ENCODE data around the gene VPS35.
A peak's percentile ranks its signal among the peaks of the same experiment; 100 is the strongest.
"Not testable (repeated sequence)": the region's sequence is repeated elsewhere in the genome, so short reads cannot be mapped to it uniquely, and the experiment has no call there.

VPS35 gene

DNA sequence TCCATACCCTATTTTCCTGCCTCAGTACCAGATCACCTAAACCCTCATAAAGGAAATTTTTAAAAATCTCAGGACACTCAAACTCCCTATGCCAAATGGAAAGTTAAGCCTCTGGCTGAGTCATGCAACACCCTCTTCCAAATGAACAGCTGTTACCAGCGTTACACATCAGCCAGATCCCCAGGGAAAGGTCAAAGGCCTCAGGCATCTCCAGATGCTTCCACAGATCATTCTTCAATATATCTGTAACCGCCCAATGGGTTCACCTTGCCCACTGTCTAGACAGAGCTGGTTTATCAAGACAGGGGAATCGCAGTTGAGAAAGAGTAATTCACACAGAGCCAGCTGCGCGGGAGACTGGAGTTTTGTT lies 38.7 kb downstream of the VPS35 start:
- DNase-seq: no peak

DNA sequence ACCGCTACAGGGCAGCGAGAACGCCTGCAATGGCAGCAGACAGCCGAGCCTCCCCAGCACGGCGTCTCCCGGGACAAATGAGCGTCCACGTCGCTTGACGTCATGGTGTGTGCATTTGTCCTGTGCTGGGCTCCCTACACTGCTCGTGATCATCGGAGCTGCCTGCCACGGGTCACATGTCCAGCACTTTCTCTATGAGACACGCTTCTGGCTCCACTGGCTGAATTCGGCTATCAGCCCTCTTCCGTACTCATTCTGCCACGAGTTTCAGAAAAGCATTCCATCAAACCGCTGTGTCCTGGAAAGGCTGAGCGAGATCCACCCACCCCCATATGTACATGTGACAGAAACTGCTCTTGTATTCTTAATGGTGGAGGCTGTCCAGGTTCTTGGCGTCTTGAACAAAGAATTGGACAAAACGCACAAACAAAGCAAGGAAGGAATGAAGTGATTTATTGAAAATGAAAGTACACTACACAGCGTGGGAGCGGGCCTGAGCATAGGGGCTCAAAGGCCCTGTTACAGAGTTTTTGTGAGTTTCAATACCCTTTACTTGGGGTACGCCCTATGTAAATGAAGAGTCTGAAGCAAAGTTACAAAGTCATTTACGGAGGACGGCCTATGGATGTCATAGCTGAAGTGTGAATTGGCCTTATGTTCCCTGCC lies 39.3 kb downstream of the VPS35 start:
- no peak for DNase-seq

DNA sequence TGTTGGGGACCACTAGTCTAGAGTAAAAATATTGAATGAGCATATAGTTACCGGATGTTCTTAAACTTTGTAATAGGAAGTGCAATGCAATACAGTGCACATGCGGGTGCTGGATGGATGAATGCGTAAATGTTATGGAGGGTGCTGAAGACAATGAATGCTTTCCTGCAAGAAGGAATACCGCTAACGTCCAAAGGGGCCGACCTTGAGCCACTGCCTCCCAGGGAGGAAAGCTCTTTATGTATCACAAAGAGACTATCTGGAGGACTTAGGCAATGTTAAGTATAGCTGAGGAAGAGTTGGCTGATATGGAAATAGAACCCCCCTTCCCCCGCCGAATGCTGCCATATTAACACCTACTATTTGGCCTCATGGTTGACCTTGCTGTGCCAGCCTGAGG lies 40.3 kb downstream of the VPS35 start:
- no peak for DNase-seq

DNA sequence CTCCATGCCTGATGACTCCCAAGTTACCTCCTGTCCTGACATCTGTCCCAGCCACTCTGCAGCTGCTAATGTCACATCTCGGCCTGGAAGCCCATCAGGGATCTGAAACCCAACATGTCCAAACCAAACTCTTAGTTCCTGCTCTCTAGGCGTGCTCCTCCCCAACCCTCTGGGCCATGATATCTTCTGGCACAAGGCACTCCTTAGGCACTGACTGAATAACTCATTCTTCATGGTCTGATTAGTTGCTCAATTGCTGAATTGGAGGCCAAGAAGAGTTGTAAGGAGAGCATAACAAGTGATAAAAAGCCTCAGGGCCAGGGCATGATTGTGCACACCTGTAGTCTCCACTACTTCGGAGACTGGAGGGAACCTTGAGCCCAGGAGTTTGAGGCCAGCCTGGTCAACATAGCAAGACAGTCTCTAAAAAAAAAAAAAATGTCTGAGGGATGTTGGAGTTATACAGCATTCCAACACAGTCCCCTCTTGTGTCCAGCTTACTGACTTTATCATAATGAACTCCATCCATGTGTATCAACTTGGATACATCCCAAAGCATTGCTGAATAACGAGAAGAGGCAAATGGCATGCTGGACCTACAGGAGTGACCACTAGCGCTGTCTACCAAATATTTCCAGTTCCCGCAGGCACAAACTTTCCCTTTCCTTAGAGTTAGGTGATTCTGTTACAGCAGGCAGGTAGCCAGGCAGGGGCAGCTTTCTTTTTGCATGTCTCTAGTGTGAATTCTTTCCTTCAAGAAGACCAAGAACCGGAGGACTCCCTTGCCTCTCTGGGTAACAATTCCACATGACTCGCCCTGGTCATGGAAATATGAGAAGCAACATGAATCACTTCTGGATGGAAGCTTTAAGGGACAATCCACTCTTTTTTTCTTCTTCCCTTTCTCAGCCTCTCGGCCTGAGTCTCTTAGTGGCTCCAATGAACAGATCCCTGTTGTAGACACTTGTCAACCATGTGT lies 49.7 kb downstream of the VPS35 start:
- DNase-seq: no peak

DNA sequence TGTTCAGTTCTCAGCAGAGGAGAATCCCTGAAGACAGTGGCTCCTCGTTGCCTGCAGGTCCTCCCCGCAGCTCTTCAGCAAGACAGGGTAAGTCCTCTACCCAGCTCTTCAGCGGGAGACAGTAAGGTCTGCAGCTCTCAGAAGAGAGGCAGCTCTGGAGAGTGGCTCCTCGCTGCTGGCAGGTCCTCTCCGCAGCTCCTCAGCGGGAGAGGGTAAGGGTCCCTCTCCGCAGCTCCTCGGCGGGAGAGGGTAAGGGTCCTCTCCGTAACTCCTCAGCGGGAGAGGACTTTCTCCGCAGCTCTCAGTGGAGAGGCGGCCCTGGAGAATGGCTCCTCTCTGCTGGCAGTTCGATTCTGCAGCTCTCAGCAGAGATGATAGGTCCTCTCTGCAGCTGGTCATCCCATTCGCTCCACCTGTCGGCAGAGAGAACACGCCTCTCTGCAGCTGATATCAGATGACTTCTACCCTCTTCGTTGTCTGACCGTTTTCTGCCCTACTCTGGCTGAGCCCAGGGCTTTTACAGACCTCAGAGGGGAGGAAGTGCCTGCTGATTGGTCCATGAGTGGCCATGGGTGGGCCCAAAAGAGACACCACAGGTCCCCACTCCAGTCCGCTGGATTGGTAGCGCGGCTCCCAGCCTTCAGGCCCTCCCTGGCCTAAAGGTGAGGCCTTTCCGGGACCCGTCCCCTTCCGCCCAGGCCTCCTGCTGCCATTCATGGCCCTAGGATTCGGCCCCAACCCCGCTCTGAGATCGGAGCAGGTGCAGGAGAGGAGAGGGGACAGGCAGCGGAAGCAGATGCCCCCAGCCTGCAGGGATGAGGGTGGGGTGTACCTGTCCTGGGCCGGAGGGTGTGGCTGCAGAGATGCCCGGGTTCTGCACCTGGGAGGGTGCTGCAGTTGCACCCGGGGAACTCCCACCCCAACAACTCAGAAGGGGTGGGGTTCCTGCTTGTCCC lies 55.9 kb downstream of the VPS35 start:
- peak; percentile 1 for DNase-seq

DNA sequence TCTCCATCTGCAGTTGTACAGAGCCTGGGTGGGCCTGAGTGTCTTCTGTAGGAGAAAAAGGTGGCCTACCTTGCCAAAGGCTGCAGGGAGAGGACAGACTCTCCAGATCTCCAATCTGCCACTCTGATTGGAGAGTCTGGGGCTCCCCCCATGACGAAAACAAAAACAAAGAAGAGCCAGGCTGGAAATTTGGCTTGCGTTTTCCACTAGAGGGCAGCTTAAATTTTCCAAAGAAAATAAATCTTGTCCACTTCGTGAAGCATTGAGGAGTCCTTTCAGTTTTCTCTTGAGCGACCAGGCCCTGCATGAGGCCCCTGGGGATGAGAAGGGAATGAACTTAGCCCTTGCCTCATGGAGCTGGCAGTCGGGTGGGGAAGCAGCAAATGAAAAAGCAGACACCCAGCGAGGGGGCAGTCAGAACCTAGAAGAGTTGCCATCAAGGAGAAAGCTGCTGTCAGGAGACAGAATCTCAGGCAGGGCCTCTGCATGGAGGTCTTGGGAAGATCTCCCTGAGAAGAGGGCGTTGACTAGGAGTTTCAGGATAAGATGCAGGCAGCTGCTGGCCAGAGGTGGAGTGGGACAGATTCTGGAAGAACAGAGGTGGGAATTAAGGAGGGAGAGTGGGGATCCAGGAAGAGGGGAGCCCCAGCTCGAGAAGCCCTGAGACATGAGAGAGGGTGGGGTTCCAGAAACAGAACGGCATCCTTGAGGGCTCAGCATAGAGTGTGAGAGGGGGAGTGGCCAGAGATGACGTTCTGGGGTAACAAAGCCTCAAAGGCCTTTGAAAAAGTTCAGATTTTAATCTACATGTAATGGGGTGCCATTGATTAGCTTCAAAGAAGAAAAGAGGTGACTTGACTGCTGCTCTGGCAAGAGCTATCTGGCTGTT lies 59.4 kb downstream of the VPS35 start:
- DNase-seq: no peak

DNA sequence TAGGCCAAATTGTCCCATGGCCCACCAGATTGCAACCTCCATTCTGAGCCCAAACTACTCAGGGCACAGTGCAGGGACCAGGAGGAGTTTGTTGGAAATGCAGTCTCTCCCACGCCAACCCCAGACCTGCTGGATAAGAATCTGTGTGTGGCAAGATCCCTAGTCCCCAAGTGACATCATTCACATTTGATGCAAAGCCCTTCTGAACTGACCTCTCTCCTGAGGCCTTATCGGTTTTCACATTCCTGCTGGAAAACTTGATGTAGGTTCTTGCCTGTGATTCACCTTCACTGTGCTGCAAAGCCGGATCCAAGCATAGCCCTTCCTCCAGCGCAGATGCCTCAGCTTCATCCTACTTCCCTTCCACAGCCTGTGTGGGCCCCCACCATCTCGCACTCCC lies 61.2 kb downstream of the VPS35 start:
- no peak for DNase-seq

DNA sequence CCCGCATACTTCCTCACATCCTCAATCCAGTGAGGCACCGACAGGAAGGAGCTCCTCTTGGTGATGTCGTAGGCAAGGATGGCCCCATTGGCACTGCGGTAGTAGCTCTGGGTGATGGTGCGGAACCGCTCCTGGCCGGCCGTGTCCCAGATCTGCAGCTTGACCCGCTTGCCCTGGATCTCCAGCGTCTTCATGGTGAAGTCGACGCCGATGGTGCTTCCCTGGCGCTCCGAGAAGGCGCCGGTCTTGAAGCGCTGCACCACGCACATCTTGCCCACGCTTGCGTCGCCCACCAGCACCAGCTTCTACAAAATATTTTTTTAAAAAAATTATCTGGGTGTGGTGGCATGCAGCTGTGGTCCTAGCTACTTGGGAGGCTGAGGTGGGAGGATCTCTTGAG lies 62.3 kb downstream of the VPS35 start:
- DNase-seq: not testable (repeated sequence)

DNA sequence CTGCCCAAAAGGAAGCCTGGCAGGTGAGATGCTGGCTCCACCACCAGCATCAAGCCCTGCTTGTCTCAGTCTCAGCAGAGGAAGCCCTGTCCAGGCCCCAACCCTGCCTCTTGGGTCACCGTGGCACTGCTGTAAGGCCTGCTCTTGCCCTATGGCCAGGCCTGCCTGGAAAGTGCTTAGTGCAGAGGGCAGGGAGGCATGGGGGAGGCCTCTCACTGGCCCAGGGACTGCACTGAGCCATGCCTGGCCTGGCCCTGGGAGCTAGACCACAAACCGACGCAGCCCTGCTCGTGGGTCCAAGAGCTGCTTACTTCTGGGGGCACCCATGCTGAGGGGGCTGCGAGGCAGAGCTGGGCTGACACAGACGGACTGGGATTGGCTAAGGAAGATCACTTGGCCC lies 64.1 kb downstream of the VPS35 start:
- DNase-seq: not testable (repeated sequence)

DNA sequence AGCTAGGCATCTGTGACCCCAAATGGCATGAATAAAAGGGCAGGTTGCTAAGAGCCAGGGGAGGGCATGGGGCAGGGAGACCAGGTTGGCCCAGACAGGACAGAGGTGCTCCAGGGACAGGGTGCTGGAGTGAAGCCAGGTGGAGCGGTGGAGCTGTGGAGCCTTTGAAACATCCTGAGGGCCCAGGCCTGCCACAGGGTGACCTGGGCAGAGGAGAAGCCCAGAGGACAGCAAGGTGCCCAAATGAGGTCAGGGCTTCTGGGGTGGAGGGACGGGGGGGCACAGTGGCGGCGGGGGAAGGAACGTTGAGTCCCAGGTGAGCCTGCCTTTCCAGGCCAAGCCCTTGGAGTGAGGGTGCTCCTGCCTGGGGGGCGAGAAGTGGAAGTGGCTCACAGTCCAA lies 65.3 kb downstream of the VPS35 start:
- not testable (repeated sequence) for DNase-seq

DNA sequence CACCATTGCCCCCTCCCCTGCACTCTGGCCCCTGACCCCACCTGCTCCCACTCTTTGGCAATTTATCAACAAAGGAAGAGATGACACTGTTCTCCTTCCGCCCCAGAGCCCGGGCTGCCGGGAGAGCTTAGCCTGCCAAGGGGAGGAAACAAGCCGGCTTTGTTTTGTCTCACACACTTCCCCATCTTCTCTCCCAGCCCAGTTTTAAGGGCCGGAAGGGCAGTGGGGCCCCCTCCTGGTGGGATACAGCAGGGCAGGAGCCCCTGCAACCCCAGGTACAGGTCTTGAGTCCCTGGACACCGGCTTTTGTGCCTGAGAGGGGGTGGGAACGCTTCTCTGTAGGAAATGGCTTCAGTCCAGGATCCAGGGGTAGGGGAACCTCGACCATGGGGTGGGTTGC lies 65.7 kb downstream of the VPS35 start:
- not testable (repeated sequence) for DNase-seq

DNA sequence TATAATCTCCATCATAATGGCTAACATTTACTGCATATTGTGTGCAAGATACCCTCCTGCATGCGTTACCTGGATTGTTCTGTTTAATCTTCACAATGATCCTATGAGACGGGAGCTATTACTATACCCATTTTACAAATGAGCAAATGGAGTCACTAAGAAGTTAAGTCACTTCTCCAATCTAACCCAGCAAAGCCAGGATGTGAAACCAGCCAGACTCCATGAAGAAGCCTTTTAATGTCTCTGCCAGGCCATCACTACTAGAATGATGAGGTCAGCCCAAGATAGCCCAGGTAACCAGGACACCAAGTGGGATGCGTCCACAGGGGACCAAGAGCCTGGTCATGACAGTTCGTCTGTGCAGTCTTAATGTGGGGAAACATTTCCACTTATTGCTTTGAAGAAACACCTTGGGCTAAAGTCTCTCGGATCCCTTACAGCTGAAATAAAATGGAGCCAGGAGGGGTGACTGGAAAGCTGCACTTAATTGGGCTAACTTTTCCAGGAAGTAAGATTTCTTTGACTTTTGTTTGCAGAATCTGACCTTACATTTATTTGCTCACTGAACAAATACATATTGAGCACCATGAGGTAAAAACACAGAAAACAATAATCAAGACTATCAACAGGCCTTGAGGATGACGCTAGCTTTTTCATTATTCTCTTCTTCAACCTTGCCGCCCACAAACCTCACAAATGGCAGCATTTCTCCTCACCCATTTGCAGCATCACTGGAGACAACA lies 66.9 kb downstream of the VPS35 start:
- DNase-seq: no peak

DNA sequence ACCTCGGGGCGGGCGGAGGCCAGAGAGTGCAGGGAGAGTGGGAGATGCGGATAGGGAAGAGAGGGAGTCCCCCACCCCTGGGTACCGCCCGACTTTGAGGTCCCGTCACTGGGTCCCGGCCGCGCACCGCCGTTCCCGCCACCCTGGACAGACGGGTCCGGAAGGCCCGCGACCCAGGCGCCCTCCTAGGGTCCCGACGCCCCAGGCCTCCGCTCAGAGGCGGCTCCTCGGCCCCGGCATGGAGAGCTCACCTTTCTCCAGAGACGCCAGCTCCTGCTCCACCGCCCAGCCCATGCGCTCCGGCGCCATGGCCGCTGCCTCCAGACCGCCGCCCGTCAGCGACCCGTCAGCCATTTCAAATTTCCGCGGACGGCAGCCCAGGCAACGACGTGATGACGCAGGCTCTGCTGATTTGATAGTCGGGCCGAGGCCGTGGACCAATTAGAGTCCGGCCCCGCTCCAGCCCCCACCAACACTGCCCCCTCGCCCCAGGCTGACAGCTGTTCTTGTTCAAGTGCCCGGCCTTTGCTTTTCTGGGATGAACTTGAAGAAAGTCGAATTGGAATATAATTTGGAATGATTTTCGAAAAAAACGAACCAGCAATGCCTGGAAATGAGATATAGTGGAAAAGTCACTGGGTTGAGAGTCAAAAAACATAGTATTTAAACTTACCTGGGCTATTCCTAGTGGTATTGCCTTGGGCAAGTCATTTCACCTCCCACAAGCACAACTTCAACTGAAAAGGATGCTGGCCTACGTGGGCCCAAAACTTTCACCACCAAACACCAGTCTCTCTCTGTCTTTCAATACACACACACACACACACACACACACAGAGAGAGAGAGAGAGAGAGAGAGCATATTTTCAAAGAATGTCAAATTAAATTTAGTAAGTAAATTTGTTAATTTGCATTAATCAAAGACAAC lies 67.7 kb downstream of the VPS35 start, which contains the start of gene SHCBP1:
SHCBP1 (minus strand) TSS at position 374 of the 928 bp plus-strand sequence; CDS start at position 354, 20 bp downstream.
- DNase-seq: peak; percentile 34

DNA sequence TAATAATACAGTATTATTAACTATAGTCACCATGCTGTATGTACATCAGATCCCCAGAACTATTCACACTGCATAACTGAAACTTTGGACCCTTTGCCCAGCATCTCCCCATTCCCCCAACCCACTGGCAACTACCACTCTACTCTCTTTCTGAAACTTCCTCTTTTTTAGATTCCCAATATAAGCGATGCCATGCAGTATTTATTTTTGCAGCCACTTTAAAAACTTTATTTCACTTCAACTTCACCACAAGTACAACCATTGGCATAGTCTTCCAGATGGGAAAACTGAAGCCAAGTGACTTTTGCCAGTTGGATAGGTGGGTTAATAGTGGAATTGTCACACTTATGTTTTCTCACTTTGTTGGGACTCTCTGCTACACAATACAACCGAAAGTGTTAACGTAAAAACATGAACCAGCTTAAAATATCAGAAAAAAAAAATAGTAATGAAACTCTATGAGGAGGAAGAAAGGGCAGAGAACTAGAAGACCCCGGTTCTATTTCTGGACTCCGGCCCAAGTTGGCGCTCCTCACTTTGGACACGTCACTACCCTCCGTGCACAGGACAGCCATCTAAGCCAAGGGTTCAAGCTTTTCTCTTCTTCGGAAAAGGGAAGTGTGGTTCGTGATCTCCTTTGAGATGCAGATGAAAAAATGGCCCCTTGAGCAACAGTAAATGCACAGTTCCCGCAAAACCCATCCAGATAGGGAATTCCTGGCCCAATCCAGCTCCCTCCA lies 68.5 kb downstream of the VPS35 start:
- DNase-seq: no peak

DNA sequence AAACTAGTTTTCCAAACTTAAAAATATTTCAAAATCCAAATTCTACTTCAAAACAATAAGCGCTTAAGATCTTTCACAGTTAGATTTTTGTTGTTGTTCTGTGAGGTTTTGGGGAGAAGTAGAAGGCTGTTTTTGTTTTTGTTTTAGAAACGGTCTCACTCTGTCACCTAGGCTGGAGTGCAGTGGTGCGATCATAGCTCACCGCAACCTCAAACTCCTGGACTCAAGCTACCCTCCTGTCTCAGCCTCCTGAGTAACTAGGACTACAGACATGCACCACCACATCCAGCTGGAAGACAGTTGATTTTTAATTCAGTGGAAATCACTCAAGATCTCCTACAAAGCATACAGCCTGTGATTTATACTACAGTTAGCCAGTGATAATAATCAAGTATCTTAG lies 70.5 kb downstream of the VPS35 start:
- DNase-seq: no peak

DNA sequence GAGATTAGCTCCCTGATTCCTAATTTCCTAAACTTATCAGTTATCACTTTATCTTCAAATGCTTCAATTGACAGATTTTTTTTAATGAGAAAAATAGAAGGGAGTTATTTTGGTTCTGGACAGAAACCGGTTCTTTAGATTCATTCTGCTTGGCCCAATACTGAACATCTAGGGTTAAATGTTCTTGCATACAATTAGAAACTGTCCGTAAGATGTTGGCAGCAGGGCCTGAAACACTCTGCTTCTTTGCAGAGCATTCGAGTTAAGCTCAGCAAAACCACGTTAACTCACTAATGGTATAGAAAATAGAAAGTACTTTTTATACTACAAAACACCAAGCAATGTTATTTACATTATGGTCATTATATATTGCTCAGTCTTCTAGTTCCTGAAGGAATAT lies 75.0 kb downstream of the VPS35 start:
- DNase-seq: no peak

DNA sequence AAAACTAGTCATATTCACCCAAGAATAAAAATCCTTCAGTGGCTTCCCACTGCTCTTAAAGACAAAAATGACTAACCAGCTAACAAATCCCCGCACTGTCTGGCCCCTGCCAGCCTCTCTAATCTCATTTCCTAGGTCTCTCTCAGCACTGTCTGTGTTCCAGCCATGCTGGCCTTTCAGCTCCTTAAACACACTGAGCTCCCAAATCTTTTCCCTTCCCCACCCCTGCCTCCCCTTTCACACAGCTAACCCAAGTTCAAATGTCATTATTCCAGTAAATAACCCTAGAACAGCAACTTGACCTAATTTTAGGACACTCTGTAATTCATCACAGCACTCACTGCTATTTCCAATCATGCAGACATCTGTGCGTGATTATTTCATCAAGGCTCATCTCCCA lies 75.6 kb downstream of the VPS35 start:
- DNase-seq: no peak

DNA sequence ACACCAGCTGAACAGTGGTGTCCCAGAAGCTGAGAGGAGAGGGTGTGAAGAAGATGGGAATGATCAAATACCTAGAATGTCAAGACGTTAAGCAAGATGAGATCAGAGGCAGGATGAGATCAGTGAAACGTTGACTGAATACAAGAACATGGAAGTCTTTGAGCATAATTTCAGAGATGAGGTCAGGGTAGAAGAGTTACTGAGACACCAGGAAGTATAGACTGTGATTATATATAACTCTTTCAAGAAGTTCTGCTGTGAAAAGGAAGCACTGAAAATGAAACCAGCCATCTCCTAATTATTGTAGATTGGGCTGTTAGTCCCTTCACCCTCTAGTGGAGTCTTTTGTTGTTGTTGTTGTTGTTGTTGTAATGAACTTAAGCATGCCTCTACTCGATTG lies 76.9 kb downstream of the VPS35 start:
- no peak for DNase-seq

DNA sequence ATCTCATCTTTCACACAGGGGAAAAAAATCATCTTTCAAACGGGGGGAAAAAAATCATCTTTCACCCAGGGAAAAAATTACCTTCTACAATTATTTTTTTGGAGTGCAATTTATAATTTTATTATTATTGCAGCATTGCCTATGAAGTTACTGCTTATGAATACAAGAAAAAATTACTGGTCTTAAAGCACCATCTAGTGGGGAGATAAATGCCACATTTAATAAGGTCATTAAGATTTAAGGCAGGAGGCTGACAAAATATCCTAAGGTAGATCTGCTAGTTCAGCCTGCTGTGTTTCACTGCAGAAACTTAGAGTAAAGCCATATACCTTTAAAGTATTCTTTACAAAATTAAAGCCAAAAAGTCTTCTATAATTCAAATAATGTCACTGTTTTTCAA lies 81.4 kb downstream of the VPS35 start:
- DNase-seq: no peak
